ENCODE measurements around the gene NECAB2.

The NECAB2 gene

DNA sequence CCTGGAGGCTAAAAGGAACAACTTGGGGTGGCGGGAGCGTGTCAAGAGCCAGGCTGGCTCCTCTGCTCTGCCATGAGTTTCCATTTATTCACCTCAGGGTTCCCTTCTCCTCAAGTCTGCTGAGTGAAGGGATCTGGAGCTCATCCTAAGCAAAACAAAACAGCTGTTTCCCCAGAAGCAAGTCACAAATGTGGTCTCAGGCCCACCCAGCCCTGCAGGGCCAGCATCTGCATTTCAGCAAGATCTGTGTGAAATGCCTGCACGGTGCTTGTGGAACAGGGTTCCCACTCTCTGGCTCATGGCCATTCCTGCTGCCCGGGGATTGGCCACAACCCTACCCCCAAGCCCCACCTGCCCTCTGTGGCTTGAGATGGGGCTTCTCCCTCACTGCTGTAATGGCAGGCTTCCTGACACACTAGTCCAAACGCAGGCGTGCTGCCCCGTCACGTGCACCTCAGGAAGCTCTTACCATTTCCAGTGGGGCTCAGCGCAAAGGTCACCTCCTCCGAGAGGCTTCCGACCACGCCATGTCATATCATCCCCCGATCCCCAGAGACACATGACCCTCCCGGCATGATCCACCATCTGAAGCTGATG is 72.3 kb downstream of the NECAB2 start:
- DNase-seq (ENCODE audit: low spot score), result no peak
- TF ChIP-seq, protein P1, sequence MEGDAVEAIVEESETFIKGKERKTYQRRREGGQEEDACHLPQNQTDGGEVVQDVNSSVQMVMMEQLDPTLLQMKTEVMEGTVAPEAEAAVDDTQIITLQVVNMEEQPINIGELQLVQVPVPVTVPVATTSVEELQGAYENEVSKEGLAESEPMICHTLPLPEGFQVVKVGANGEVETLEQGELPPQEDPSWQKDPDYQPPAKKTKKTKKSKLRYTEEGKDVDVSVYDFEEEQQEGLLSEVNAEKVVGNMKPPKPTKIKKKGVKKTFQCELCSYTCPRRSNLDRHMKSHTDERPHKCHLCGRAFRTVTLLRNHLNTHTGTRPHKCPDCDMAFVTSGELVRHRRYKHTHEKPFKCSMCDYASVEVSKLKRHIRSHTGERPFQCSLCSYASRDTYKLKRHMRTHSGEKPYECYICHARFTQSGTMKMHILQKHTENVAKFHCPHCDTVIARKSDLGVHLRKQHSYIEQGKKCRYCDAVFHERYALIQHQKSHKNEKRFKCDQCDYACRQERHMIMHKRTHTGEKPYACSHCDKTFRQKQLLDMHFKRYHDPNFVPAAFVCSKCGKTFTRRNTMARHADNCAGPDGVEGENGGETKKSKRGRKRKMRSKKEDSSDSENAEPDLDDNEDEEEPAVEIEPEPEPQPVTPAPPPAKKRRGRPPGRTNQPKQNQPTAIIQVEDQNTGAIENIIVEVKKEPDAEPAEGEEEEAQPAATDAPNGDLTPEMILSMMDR (IDR thresholded peaks at IDR 0.05; ENCODE audit: extremely low read depth, missing control alignments), result no peak

DNA sequence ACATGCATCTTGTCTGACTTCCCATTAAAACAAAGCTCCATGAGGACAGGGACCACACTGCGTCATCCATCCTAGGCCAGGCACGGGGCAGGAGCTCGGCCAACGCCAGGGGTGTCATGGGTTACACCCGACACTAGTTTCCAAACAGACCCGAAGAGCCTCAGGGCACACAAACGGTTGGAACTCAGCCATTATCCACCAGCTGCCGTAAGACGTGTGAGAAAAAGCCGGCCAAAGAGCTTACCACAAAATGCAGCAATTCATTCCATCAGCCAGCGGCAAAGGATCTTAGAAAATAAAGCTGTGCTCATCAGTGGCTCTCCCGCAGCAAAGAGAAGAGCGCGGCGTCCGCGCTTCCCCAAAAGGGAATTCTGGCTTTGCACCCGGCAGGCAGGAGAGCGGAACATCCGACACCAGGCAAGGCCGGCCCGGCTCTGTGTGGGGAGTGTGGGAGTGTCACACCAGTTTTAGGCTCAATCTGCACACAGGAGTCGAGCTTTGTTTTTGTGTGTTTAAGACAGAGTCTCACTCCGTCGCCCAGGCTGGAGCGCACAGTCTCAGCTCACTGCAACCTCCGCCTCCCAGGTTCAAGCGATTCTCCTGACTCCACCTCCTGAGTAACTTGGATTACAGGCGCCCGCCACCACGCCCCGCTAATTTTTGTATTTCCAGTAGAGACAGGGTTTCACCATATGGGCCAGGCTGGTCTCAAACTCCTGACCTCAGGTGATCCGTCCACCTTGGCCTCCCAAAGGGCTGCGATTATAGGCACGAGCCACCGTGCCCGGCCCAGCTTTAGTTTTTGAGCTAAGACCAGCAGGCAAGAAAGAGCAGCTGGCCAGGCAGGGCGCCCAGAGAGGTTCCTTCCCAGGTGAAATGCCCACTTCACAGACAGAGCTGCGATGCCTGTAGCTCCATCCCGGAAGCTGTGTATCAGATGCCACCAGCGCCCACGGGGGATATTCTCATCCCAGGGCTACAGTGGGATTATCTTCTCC is 73.1 kb downstream of the NECAB2 start:
- TF ChIP-seq, protein P1 (IDR thresholded peaks at IDR 0.05; ENCODE audit: extremely low read depth, missing control alignments), result no peak
- DNase-seq (ENCODE audit: low spot score), result no peak

DNA sequence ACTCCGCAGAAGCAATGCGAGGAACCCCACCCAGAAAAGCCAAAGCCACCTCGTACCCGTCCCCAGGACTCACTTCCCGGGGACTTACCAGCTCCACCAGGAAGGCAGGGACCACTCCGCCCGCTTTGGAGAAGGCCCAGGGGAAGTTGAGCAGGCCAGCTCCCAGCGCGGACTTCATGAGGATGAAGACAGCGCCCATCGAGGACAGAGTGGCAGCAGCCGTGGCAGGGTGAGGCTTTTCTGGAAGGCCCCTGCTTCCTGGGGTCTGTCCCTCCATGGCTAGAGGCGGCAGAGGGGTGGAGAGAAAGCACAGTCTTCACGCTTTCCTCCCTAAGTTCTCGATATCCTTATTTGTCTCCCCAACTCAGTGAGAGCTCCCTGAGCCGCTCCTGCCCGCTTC is 73.8 kb downstream of the NECAB2 start:
- DNase-seq (ENCODE audit: low spot score), result no peak
- TF ChIP-seq, protein P1 (IDR thresholded peaks at IDR 0.05; ENCODE audit: extremely low read depth, missing control alignments), result no peak

DNA sequence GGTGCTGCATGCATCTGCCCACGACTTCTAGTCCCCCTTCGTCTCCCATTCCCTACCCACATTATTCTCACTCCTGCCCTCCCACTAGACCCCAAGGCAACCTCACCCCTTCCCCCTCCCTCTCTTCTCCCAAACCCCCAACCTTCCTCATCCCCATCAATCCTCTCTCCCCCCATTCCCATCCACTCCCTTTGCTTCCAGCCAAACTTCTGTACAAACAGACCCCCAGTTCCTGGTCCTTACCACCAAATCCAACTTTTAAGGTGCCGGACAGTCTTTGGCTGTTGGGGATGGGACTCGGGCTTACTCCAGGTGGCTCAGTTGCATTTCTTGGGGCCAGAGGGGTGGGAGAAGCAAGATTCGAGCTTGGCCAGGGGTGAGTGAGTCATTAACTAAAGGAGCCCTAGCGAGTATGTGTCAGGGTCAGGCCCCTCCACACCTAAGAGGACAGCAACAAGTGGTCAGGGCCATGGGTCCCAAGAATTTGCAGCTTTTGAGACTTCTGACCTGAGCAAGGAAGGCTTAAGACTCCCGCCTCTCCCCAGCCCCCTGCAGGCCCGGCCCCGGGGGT is 74.3 kb downstream of the NECAB2 start, which contains the start of gene SLC38A8:
TSS of gene SLC38A8 (minus strand) at position 488 of the 571 bp plus-strand sequence. CDS start 638 bp downstream, outside the sequence.
- TF ChIP-seq, protein P1 (IDR thresholded peaks at IDR 0.05; ENCODE audit: extremely low read depth, missing control alignments), result no peak
- no peak for DNase-seq (ENCODE audit: low spot score)

DNA sequence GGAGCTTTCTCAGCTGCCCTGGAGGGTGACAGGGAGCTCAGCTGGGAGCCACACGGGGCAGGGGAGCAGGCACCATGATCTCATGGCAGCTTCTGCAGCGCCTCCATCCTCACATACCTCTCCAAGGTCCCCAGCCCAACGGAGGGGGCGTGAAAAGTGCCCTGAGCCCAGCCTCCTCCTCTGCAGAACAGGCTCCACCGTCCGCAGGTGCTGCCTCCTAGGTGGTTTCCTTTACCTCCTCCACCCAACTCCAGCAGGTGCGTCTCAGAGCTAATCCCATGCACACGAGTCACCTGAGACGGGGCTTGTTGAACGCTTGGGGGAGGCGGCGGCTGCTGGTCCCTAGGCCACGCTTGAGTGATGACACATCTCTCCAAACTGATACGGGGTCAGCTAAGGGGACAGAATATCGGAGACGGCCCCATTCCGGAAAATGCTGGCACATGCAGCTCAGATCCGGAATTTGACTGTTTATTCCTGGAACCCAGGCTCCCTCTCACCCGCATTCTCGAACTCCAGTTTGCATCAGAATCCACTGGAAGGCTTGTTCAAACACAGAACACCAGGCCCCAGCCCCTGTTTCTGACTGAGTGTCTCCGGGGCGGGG is 74.9 kb downstream of the NECAB2 start:
- TF ChIP-seq, protein P1 (IDR thresholded peaks at IDR 0.05; ENCODE audit: extremely low read depth, missing control alignments), result no peak
- DNase-seq (ENCODE audit: low spot score), result no peak

DNA sequence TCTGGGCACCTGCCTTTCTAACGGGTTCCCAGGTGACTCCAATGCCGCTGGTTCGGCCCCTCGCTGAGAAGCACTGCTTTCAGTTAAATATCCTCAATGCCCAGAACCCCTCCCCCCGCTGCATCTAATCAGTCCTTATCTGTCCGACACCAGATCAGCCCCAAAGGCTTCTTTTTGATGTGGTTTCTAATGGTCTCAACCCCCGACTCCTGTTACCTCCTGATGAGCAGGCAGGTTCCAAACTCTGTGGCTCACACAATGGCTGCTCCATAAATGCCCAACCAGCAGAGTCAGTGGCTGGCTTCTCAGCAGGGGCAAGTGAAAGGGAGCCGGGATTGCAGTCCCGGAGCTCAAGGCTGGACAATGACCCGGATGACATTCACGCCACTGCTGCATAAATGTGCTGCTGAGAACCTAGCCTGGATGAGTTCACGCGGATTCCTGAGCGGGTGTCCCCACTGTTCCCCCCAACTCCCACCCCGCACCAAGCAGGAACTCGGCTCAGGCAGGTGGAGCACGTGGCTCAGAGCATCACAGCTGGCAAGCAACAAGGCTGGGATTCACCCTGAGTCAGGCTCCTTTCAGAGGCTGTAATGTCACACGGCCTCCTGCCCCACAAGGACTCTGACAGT is 75.6 kb downstream of the NECAB2 start:
- TF ChIP-seq, protein P1 (IDR thresholded peaks at IDR 0.05; ENCODE audit: extremely low read depth, missing control alignments), result no peak
- DNase-seq (ENCODE audit: low spot score), result no peak
